A549 treated with CORT108297 at 1 μM for 4 hours (cell line): ENCODE data around the gene TMEM145. TPM values are rescaled to one million over a fixed set of nuclear protein-coding genes. Genes with fewer than 3 reads are reported as not detected.

Experiments used
- total RNA-seq: library from RNA; stranded (reverse); fragments of 200-300 nt; extraction: Qiagen RNA extraction; gene quantifications from 5 replicates; pipeline ENCODE4 v1.2.3, GENCODE V29; 2022

TMEM145 gene
- 2.1 to 4.1 TPM (median 2.8 TPM) in 5 replicates for total RNA-seq

DNA sequence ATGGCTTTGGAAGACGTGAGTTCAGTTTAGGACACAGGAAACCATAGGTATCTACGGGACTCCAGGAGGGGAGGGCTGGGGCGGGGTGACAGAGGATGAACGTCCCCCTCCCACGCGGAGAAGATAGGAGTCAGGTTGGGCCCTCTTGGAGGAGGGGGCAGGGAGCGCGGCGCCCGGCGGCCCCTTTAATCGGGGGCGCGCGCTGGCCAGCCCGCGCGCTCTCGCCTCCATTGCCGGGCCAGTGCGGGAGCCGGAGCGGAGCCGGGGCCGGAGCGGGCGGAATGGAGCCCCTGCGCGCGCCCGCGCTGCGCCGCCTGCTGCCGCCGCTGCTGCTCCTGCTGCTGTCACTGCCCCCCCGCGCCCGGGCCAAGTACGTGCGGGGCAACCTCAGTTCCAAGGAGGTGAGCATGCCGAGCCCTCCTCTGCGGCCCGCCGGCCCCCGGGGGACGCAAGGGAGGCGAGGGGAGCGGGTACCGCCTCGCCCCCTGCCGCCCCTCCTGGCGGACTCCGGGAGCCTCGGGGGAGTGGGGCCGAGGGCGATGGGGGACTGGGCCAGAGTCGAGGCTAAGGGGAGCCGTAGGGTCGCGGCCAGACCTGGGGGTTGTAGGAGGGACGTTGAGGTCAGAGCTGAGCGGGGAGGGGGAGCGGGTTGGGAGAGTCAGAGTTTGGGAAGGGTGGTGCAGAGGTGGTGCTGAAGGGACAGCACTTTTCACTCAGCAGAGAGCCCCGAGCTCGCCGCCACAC, at the start of gene TMEM145:
Gene TMEM145, plus strand, starts transcription at position 214 of the 744 bp plus-strand sequence. Its CDS starts 68 bp downstream, at position 282.

GRCh38 chr19:42268704-42269477, 44.2 kb upstream of the TMEM145 start, which contains the start of gene CIC:
CIC (plus strand) TSS chr19:42269252; CDS start chr19:42271784, 2,532 bp downstream.

GRCh38 chr19:42301646-42302203, 11.4 kb upstream of the TMEM145 start, which contains the start of gene PRR19:
PRR19 (plus strand) TSS chr19:42302132; CDS start chr19:42309585, 7,453 bp downstream.

GRCh38 chr19:42325308-42325895, 12.3 kb downstream of the TMEM145 start, which contains the start of gene MEGF8:
MEGF8 (plus strand) TSS chr19:42325635; CDS start chr19:42326244, 609 bp downstream.

Other genes starting within 250 kb of the TMEM145 start
- gene GRIK5, start 243.1 kb upstream of the TMEM145 start, total RNA-seq, result 0.38 to 0.72 TPM (median 0.58 TPM) in 5 replicates
- gene ZNF574, start 237.1 kb upstream of the TMEM145 start, total RNA-seq, result 26.8 to 41.0 TPM (median 37.4 TPM) in 5 replicates
- 0.27 to 0.69 TPM (median 0.58 TPM) in 5 replicates for gene POU2F2, start 180.9 kb upstream of the TMEM145 start, total RNA-seq
- gene DEDD2, start 95.6 kb upstream of the TMEM145 start, total RNA-seq, result 68.1 to 93.9 TPM (median 85.4 TPM) in 5 replicates
- 15.4 to 21.1 TPM (median 19.6 TPM) in 5 replicates for gene ZNF526, start 93.0 kb upstream of the TMEM145 start, total RNA-seq
- gene GSK3A, start 70.7 kb upstream of the TMEM145 start, total RNA-seq, result 115 to 168 TPM (median 158 TPM) in 5 replicates
- 99.5 to 132 TPM (median 132 TPM) in 5 replicates for gene ERF, start 58.2 kb upstream of the TMEM145 start, total RNA-seq
- 44.4 to 64.0 TPM (median 60.3 TPM) in 5 replicates for gene CIC, start 44.1 kb upstream of the TMEM145 start, total RNA-seq
- gene PRR19, start 11.2 kb upstream of the TMEM145 start, total RNA-seq, result 3.8 to 4.7 TPM (median 4.1 TPM) in 5 replicates
- gene PAFAH1B3, start 10.7 kb upstream of the TMEM145 start, total RNA-seq, result 127 to 157 TPM (median 154 TPM) in 5 replicates
- 20.9 to 29.9 TPM (median 23.3 TPM) in 5 replicates for gene MEGF8, start 12.3 kb downstream of the TMEM145 start, total RNA-seq
- gene CNFN, start 77.0 kb downstream of the TMEM145 start, total RNA-seq, result 39.2 to 54.5 TPM (median 51.7 TPM) in 5 replicates
- gene LIPE, start 114.1 kb downstream of the TMEM145 start, total RNA-seq, result 1.5 to 3.1 TPM (median 2.4 TPM) in 5 replicates
- 0.08 to 0.18 TPM in 2 of 5 replicates, not detected in the others for gene CXCL17, start 129.6 kb downstream of the TMEM145 start, total RNA-seq
- 1.7 to 1.9 TPM (median 1.8 TPM) in 5 replicates for gene CEACAM1, start 215.2 kb downstream of the TMEM145 start, total RNA-seq